Hippocampal formation (tissue), 2 donors: ENCODE results near the gene SH3PXD2A.
A peak's percentile ranks its signal among the peaks of the same experiment; 100 is the strongest.
"Not testable (repeated sequence)": the region's sequence is repeated elsewhere in the genome, so short reads cannot be mapped to it uniquely, and the experiment has no call there.

ENCODE experiments used
- DNase-seq, 2 donors: peaks; one replicate each; lab custom pipeline; 2025; lab: John Stamatoyannopoulos, UW

The SH3PXD2A gene

DNA sequence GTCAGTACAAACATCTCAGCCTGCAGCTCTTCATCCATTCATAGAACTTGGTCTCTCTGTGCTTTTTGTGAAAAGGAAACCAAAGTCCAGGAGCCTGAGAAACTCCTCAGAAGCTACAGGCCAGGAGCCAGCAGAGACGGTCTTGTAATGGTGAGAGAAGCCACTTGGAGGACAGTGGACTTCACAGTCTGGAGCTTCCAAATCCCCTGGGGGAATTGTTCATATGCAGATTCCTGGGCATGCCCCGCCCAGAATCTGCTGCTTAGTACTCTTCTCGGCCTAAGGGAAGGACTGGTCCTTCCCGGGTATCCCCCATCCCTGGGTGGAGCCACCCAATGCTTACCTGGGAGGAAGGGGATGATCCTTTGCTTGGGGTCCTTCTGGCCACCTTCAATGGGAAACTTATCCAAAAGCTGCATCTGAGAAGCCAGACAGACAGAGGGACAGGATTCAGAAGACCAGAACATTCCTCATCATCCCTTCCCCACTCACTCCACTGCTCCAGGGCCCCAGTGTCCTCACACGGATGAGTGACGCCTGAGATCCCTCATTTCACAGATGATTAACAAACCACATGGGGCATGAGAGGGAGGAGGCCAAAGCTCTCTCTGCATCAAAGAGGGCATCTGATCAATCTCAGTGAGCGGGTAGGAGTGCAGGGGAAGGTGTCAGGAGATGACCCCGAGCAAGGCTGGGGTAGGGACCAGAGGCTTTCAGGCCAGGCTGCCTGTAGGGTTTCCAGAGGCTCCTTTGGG, 88.4 kb downstream of the SH3PXD2A start:
- DNase-seq = no peak

DNA sequence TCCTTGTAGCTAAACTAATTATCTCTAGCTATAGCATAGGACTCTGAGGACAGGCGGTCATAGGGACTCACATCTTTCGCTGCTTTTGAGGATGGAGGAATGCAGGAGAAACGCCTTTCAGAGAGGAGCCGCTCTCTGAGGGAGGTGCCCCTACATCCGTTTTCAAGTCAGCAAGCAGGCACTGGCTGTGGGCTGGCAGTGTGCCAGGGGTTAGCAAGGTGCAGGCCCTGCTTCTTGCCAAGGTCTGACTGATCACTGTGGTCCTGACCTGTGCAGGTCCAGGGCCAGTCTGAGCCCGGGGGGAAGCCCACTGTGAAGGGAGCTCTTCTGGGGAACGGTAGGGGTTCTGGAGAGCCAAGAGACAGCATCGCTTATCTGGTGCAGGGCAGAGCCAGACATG, 89.4 kb downstream of the SH3PXD2A start:
- DNase-seq = no peak

DNA sequence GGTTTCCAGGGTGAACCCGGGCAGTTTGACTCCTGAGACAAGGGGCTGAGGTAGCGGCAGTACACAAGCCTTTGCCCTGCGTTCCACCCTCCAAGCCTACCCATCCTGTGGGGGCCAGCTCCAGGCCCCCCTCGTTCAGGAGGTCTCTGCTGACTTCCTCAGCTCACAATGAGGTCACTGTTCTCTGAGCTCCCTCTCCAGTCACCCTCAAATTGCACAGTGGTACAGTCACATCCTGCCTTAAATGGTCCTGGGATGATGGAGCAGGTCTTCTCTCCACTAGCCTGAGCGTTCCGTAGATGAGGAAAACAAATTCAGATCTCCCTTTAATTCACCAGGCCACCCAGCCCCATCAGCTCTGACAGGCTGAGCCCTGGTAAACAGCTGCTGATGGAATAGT, 90.2 kb downstream of the SH3PXD2A start:
- no peak for DNase-seq

GRCh38 chr10:103764296-103765088, 90.9 kb downstream of the SH3PXD2A start:
- DNase-seq = no peak

DNA sequence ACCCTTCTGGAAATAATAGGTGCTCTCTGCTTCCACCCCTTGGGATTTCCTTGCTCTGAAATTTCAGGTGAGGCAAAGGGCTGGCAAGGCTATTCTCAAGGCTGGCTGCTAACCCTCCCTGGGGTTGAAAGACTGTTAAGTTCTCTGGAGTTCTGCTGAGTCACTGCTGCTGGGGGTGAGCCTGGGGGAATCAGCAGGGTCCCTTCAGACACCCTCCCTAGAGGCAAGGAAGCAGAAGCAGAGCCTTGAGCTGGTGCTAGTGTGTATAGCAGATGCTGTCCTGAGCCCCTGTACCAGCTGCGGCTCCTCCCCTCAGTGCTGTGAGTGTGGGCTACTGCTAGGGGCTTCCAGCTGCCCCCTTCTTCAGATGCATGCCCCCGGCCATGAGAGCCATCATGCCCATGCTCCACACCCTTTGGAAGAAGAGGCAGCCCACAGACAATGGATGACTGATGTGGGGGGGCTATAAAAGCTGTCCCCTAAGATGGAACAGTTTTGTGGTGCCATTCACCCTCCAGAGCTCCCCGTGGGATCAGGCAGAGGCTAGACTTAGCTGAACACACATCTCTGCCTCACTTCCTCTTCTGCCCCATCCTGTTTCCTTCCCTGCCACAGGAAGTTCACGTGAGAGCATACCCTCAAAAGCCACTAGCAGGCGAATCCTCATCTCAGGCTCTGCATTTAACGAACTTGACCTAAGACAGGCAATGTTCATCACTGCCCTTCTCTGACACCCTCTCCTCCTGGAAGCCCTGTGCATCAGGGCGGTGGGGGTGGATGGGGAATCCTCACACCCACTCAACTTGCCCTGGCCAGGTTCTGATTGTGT, 91.8 kb downstream of the SH3PXD2A start:
- DNase-seq = peak; percentile 20 to 30

DNA sequence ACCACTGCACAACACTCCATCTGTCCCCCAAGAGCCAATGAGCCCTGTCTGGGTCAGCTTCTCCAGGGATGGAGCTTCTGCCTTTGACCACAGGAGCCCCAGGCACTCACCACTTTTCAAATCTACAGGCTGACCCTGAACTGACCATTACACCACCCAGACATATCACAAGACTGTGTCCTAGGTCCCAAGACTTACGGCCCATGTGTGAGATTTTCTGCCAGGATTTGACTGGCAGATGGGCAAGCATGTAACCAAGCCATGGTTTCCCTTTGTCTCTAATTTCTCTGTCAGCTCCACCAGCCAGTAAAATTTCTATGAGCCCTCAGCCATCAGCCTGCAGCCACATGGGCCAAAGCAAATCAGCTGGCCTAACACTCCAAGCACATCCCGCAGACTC, 92.5 kb downstream of the SH3PXD2A start:
- DNase-seq = no peak

DNA sequence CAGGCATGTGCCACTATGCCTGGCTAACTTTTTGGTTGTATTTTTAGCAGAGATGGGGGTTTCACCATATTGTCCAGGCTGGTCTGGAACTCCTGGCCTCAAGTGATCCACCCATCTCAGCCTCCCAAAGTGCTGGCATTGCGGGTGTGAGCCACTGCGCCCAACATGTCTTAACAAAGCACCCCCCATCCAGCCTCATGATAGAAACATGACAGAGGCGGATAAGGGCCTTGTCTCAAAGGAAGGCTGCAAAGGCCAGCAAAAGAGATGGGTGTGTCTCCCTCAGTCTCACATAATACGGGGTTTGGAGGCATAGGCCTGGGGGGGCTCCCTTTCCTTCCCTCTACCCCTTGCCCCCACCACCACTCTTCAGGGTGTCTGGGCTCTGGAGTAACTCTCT, 93.2 kb downstream of the SH3PXD2A start:
- DNase-seq = no peak

- DNase-seq = no peak
These were observed 94.1 kb downstream of the SH3PXD2A start for GRCh38 chr10:103761075-103761920.

GRCh38 chr10:103760233-103760632, 95.1 kb downstream of the SH3PXD2A start:
- DNase-seq = not testable (repeated sequence)

DNA sequence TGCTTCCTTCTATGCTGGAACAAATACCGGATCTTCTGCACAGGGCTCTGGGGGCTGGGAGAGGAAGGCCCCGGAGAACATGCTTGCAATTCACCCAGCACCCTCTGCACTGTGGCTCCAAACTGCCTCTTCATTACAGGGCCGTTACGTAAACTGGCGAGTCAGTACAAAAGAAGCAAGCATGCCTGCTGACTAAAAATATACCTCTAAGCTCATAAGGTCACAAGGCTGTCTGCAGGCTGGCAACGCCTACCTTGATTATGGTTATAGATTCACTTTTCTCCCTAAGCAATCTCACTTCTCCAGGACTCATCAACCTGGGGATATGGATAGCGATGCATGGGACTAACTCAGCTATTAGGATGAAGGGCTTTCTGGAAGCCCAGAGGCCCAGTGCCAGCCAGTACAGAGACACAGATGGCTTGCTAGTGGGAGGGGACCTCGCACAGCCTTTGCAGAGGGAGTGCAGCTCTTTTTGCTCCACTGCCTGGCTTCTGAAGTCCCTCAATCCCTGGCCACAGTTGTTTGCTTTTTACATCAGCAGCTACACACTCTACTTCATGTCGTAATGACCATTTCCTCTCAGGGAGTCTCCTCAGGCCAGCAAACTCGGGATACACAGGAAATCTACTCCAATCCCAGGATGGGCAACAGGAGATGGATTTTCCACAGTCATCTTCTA, 96.1 kb downstream of the SH3PXD2A start:
- DNase-seq = peak; percentile 71 to 84

DNA sequence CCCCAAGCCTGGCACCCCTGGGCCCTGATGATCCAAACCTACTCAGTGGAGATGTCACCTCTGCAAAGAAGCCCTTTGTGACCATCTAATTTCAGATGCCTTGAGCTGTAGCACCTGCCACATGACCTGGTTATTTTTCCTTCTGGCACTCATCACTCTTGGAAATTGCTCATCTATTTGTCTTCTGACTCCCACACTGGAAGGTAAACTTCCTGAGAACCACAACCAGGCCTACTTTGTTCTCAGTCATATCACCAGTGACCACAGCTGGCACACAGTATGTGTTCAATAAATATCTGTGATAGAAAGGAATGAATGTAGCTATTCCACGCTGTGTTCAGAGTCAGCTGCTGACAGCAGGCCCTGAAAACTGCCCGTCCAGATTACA, 97.1 kb downstream of the SH3PXD2A start:
- DNase-seq = no peak

DNA sequence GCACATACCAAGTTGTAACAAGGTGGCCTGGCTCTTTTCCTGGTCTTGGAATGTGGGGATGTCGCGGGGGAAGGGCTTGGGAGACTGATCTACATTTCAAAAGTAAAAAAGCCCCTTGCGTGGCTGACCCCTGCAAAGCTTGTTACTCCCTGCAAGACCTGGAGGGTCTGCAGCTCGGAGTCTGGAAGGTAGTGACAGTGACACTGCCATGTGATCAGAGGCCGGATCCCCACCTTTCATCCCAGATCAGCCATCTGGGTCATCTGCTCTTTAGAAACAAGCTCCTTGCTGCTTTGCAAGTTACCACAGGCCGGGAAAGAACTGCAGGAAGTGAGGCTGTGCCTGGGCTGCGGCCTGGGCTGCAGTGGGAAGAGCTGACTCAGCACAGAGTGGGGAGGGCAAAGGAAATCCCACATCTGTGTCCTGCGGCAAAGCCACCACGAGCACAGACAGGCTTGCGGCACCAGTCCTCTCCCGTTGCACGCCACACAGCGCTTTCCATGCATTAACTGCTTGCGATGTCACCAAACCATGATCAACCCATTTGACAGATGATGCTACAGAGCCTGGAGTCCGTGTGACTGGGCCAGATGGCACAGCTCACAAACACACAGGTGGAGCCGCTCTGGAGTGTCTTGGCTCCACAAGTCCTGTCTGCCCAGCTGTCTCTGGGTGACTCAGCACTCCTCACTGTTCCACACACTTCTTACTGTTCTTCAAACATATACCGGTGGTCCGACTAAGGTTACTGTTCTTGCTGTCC, 97.7 kb downstream of the SH3PXD2A start:
- peak in 1 of 2 donors; percentile 11 for DNase-seq

- no peak for DNase-seq
These were observed 99.0 kb downstream of the SH3PXD2A start for GRCh38 chr10:103756277-103756869.

DNA sequence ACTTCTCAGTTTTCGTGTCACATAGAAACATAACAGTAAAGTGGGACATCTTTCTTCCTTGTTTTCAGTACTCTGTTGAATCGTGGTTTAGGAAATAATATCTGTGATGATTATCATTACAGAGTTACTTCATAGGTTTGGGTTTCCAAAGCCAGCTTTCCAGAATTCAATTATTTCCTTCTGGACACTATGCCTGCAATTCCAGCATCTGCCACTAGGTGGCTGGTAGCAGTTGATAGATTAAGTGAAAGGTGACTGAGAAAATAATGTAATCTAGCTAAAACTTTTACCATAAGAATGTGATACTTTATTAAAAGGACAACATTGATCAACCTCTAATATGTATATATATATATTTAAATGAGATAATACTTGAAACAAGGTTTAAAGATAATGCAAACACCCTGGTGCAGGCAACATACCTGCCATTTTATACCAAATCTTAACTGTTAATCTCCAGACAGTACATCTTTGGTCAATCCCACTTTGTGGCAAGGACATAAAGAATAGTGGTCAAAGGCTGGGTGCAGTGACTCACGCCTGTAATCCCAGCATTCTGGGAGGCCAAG, 102.6 kb downstream of the SH3PXD2A start:
- no peak for DNase-seq

GRCh38 chr10:103751667-103752290, 103.6 kb downstream of the SH3PXD2A start:
- DNase-seq = no peak

- no peak for DNase-seq
These were observed 104.5 kb downstream of the SH3PXD2A start for GRCh38 chr10:103750836-103751235.

- no peak for DNase-seq
These were observed 105.6 kb downstream of the SH3PXD2A start for GRCh38 chr10:103749779-103750178.

- no peak for DNase-seq
These were observed 107.4 kb downstream of the SH3PXD2A start for GRCh38 chr10:103748020-103748419.
